Tibial nerve (tissue), 4 donors: ENCODE data around the gene MED7.

ENCODE experiments used
- EP300 ChIP-seq, 2 donors: sonication (generic); formaldehyde crosslinking; IDR thresholded peaks; one replicate each; pipeline ENCODE4 v1.6.1; 2017; ENCODE audit warnings: antibody characterized with exemption in 2 of 2, mild to moderate bottlenecking in 1 of 2
- POLR2A ChIP-seq, 2 donors: fragments of 450-650 bp; IDR thresholded peaks; one replicate each; pipeline ENCODE4 v1.6.1; 2017; ENCODE audit warnings: antibody characterized with exemption in 2 of 2, mild to moderate bottlenecking in 2 of 2, moderate library complexity in 2 of 2
- TF ChIP-seq, protein P1 (sequence below), 5 experiments: fragments of 200-600 bp in 3 of 5; fragments of 450-650 bp in 2 of 5; sonication (generic) in 3 of 5; IDR thresholded peaks; one replicate each; pipeline ENCODE4 v1.5.1; 2016 to 2019; ENCODE audit warnings: antibody characterized with exemption in 5 of 5, mild to moderate bottlenecking in 3 of 5, moderate library complexity in 2 of 5

DNA sequence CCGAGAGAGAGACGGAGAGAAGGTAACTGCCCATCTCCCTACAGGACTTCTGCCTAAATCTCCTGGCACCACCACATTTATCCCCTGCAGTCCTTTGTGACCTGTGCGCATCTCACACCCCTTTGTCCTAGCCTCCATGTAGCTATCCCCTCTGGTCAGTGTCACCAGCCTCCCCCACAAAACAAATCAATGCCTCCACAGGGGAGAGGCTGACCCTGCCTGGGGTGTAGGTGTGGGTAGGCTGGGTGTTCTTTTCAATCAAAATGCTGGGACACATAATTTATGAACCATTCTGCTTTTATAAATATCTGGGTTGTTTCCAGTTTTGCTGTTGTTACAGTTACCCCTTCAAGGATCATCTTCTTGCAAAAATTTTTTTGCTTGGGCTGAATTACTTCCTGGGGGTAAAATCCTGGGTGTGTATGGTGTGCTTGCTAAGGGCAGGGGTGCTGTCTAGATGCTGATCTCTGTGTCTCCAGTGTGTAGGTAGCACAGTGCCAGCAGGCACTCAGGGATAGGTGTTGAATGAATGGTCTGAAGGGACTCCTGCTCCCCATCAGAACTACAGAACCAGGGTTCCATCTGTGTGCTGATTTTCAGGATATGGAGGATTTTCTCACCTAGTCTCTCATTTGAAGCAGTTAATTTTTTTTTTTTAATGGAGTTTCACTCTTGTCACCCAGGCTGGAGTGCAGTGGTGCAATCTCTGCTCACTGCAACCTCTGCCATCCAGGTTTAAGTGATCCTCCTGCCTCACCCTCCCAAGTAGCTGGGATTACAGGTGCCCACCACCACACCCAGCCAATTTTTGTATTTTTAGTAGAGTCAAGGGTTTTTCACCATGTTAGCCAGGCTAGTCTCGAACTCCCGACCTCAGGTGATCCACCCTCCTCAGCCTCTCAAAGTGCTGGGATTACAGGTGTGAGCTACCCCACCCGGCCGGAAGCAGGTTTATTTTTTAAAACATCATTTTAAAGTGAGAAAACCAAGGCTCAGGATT lies 23.8 kb upstream of the MED7 start, which contains the start of gene GARIN3:
- TF ChIP-seq EP300 (IDR thresholded peaks at IDR 0.05) (no peak), POLR2A (IDR thresholded peaks at IDR 0.05) (no peak)
- TF ChIP-seq, protein P1, sequence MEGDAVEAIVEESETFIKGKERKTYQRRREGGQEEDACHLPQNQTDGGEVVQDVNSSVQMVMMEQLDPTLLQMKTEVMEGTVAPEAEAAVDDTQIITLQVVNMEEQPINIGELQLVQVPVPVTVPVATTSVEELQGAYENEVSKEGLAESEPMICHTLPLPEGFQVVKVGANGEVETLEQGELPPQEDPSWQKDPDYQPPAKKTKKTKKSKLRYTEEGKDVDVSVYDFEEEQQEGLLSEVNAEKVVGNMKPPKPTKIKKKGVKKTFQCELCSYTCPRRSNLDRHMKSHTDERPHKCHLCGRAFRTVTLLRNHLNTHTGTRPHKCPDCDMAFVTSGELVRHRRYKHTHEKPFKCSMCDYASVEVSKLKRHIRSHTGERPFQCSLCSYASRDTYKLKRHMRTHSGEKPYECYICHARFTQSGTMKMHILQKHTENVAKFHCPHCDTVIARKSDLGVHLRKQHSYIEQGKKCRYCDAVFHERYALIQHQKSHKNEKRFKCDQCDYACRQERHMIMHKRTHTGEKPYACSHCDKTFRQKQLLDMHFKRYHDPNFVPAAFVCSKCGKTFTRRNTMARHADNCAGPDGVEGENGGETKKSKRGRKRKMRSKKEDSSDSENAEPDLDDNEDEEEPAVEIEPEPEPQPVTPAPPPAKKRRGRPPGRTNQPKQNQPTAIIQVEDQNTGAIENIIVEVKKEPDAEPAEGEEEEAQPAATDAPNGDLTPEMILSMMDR (IDR thresholded peaks at IDR 0.05): no peak
